DND-41 (cell line): ENCODE results near the gene ELOA.

Experiments
- ATAC-seq: fragments of 200-7000 bp; cut with Tn5 transposase; 3 replicates; pipeline ENCODE4 v1.9.1; 2021; ENCODE audit warnings: low read depth; ENCODE audit not compliant: insufficient read depth
- DNase-seq: peaks from one replicate; pipeline ENCODE4 v3.0.0-alpha.2; 2020
- H2AFZ ChIP-seq: 2 replicates; pipeline ENCODE4 v1.6.0; 2012; ENCODE audit warnings: low read depth, low read length
- H3K27ac ChIP-seq: 2 replicates; pipeline ENCODE4 v1.5.1; 2012; ENCODE audit warnings: low read length, inconsistent platforms
- H3K27me3 ChIP-seq: fragments of 200-600 bp; sonication (generic); 2 replicates; pipeline ENCODE4 v1.6.0; 2012; ENCODE audit warnings: low read length, mild to moderate bottlenecking, inconsistent platforms; ENCODE audit not compliant: insufficient read depth, poor library complexity
- H3K36me3 ChIP-seq: 2 replicates; pipeline ENCODE4 v1.5.1; 2012; ENCODE audit warnings: low read length, inconsistent platforms; ENCODE audit not compliant: insufficient read depth
- H3K4me1 ChIP-seq: 2 replicates; pipeline ENCODE4 v1.5.1; 2012; ENCODE audit warnings: mild to moderate bottlenecking, low read length; ENCODE audit not compliant: insufficient read depth
- H3K4me2 ChIP-seq: 2 replicates; pipeline ENCODE4 v1.6.0; 2012; ENCODE audit warnings: mild to moderate bottlenecking, moderate library complexity, low read length, inconsistent platforms; ENCODE audit not compliant: insufficient read depth
- H3K4me3 ChIP-seq, 2 experiments: fragments of 200-600 bp in 1 of 2; shearing (Covaris generic) in 1 of 2; 2 replicates each; pipeline ENCODE4 v1.5.1; 2012 to 2016; ENCODE audit warnings: inconsistent platforms in 2 of 2, low read length in 2 of 2, mild to moderate bottlenecking in 2 of 2, low read depth in 1 of 2, moderate library complexity in 1 of 2
- H3K79me2 ChIP-seq: 2 replicates; pipeline ENCODE4 v1.6.0; 2012; ENCODE audit warnings: low read length, inconsistent platforms; ENCODE audit not compliant: insufficient read depth
- H3K9ac ChIP-seq: 2 replicates; pipeline ENCODE4 v1.6.0; 2012; ENCODE audit warnings: low read depth, mild to moderate bottlenecking, inconsistent platforms, low read length, moderate library complexity
- H3K9me3 ChIP-seq: 2 replicates; pipeline ENCODE4 v1.5.1; 2012; ENCODE audit warnings: low read length, moderate library complexity, mild to moderate bottlenecking, inconsistent platforms; ENCODE audit not compliant: insufficient read depth, severe bottlenecking
- H4K20me1 ChIP-seq: 2 replicates; pipeline ENCODE4 v1.6.0; 2012; ENCODE audit warnings: low read length; ENCODE audit not compliant: insufficient read depth
- EZH2 ChIP-seq: IDR thresholded peaks from 3 replicates; pipeline ENCODE4 v1.6.1; 2012; ENCODE audit warnings: borderline replicate concordance, low read depth, mild to moderate bottlenecking, moderate library complexity, low read length, inconsistent platforms; ENCODE audit not compliant: severe bottlenecking
- TF ChIP-seq, protein P1 (sequence below): IDR thresholded peaks from 2 replicates; pipeline ENCODE4 v1.5.1; 2012; ENCODE audit warnings: borderline replicate concordance, low read length, moderate library complexity, mild to moderate bottlenecking; ENCODE audit not compliant: poor library complexity, severe bottlenecking; ENCODE audit errors: extremely low read depth

The ELOA gene

DNA sequence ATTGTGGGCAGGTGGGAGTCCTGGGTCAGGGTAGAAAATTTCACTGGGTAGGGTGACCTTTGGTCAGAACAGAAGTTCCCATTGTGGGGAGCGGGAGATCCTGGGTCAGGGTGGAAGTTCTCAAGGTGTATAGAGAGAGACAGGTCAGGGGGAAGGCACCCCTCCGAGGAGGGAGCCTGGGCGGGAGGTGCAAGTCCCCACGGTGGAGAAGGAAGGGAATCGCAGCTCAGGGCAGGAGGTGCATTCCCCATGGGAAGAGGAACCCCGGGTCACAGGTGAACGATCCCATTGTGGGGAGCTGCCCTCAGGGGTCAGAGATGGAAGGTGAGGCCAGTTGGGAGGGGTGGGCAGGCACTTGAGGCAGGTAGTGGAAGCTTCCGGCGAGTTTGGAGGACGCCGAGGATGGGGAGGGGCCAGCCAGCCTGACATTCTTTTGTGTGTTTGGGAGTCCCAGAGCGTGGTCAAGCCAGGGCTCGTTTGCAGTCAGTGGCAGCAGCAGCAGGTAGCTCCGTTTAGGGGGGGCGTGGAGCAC lies 48.3 kb downstream of the ELOA start:
- no peak for TF ChIP-seq EZH2
- TF ChIP-seq, protein P1, sequence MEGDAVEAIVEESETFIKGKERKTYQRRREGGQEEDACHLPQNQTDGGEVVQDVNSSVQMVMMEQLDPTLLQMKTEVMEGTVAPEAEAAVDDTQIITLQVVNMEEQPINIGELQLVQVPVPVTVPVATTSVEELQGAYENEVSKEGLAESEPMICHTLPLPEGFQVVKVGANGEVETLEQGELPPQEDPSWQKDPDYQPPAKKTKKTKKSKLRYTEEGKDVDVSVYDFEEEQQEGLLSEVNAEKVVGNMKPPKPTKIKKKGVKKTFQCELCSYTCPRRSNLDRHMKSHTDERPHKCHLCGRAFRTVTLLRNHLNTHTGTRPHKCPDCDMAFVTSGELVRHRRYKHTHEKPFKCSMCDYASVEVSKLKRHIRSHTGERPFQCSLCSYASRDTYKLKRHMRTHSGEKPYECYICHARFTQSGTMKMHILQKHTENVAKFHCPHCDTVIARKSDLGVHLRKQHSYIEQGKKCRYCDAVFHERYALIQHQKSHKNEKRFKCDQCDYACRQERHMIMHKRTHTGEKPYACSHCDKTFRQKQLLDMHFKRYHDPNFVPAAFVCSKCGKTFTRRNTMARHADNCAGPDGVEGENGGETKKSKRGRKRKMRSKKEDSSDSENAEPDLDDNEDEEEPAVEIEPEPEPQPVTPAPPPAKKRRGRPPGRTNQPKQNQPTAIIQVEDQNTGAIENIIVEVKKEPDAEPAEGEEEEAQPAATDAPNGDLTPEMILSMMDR, result peak; percentile 2
- Histone ChIP-seq H3K27ac (peak overlapping the region; percentile 85), H4K20me1 (peaks cover 15% of the 10 kb centered on the region; the same call in 1 of the 2 replicates), H3K4me1 (peaks cover 30% of the 10 kb centered on the region), H3K9ac (peak overlapping the region; percentile 84), H3K36me3 (peaks cover 49% of the 10 kb centered on the region), H3K9me3 (no peaks in the 10 kb centered on the region), H3K79me2 (peaks cover 34% of the 10 kb centered on the region), H3K27me3 (no peaks in the 10 kb centered on the region), H2AFZ (peak overlapping the region; percentile 98), H3K4me2 (peak overlapping the region; percentile 91), H3K4me3 (peak overlapping the region; percentile 84 to 97)
- DNase-seq (no peak), ATAC-seq (peak; percentile 25; the same call in 2 of the 3 replicates)

DNA sequence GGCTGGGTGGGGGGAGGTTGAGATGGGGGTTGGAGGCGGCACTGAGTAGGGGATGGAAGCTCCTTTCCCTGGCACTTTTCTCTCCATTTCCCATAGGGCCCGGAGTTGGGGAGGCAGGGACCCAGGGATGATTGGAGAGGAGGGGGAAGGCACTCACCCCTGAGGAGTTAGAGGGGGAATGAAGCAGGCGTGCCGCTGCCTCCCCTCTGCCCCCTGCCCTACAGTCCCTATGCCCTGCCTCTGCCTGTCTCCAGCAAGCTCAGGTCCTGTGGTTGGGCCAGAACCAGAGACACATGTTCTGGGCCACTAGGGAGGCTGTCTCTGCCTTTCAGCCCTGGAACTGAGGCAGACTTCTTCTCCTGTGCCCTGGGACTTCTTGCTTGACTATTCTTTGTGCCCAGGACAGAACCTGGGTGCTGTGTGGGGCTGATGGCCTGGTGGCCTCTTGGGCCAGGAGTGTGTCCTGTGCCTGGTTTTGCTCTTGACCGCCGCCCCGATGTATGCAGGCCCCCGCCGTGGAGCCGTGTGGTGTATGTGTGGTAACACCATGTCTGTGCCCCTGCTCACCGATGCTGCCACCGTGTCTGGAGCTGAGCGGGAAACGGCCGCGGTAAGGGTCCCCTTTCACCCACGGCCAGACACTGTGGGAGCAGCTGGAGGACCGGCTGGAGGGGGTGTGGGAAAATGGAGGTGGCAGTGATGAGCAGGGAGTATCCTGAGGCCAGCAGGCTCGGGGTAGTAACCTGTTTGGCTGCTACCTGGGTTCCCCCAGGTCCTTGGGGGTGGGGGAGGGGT lies 49.1 kb downstream of the ELOA start:
- peaks cover 30% of the 10 kb centered on the region for H3K4me1 ChIP-seq
- TF ChIP-seq, protein P1, result no peak
- TF ChIP-seq EZH2, result no peak
- H3K27me3 ChIP-seq, result no peaks in the 10 kb centered on the region
- peaks cover 47% of the 10 kb centered on the region for H3K36me3 ChIP-seq
- H3K4me3 ChIP-seq, result peak overlapping the region; percentile 84 to 97; a peak in 3 of 4 replicates
- peaks cover 34% of the 10 kb centered on the region for H3K79me2 ChIP-seq
- peaks cover 15% of the 10 kb centered on the region; the same call in 1 of the 2 replicates for H4K20me1 ChIP-seq
- H2AFZ ChIP-seq, result no peak overlapping the region
- H3K9me3 ChIP-seq, result no peaks in the 10 kb centered on the region
- ATAC-seq (no peak), DNase-seq (no peak)
- peak overlapping the region; percentile 1; the same call in 1 of the 2 replicates for H3K27ac ChIP-seq
- H3K9ac ChIP-seq, result peak overlapping the region; percentile 84
- H3K4me2 ChIP-seq, result peak overlapping the region; percentile 91

DNA sequence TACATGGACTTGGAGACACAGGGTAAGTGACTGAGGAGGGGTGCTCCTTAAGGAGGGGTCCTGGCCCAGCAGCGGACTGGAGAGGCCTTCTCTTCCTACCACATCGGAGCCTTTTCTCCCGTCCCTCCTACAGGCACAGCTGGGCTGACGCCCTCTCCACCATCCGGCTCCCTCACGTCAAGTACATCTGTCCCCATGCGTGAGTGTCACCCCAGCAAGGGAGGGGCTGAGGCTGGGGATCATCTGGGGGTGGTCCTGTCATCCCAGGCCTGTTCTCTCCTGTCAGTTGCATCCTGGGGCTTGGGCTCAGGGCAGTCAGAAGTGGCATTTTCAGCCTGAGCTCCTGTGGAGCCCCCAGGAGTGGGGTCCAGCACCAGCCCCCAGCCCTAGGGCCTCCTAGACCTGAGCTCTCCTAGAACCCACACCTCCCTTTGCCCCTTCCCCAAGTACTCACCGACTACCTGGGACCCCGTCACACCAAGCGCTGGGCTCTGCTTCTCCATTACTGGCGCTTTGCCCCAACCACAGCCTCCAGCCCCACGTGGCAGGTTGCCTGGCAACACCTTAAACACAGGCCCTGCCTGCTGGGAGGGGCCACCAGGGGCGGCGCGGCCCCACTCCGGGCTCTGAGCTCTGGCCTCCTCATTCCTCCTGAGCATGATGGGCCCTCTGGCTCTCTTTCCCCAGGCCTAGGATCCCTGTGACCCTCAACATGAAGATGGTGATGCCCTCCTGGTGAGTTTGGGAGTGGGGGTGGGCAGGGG lies 49.9 kb downstream of the ELOA start:
- Histone ChIP-seq H3K4me3 (no peak overlapping the region), H4K20me1 (peaks cover 15% of the 10 kb centered on the region; the same call in 1 of the 2 replicates), H3K36me3 (peaks cover 46% of the 10 kb centered on the region), H3K27ac (no peak overlapping the region), H3K4me1 (peaks cover 30% of the 10 kb centered on the region), H3K27me3 (no peaks in the 10 kb centered on the region), H3K9ac (0 out of 2 replicates have a peak overlapping the region, but pooled peaks have one; percentile 84), H3K9me3 (no peaks in the 10 kb centered on the region), H2AFZ (no peak overlapping the region), H3K79me2 (peaks cover 34% of the 10 kb centered on the region), H3K4me2 (peak overlapping the region; percentile 91; the same call in 1 of the 2 replicates)
- DNase-seq, result peak; percentile 30
- ATAC-seq, result no peak
- no peak for TF ChIP-seq EZH2
- TF ChIP-seq, protein P1, result no peak
